NCI-H1436 (cell line): ENCODE data around the gene ASB9.
A peak's percentile ranks its signal among the peaks of the same experiment; 100 is the strongest.
"Not testable (repeated sequence)": the region's sequence is repeated elsewhere in the genome, so short reads cannot be mapped to it uniquely, and the experiment has no call there.

Experiments used
- DNase-seq: peaks from one replicate; lab custom pipeline; 2025; lab: John Stamatoyannopoulos, UW

ASB9 gene

GRCh38 chrX:15269618-15270521, at the start of gene ASB9:
Gene ASB9, minus strand, starts transcription at chrX:15270083. Its CDS starts 209 bp downstream, at chrX:15269874.
- DNase-seq, result no peak

- DNase-seq, result no peak
These were observed 49.2 kb upstream of the ASB9 start for GRCh38 chrX:15319075-15319474.

- no peak for DNase-seq
These were observed 45.6 kb upstream of the ASB9 start, which contains the start of gene ASB11 for GRCh38 chrX:15315509-15315908. Gene ASB11, minus strand, starts transcription at chrX:15315640. Its CDS starts 35 bp downstream, at chrX:15315605.

GRCh38 chrX:15314472-15314871, 44.6 kb upstream of the ASB9 start:
- no peak for DNase-seq

- no peak for DNase-seq
These were observed 41.2 kb upstream of the ASB9 start for GRCh38 chrX:15311119-15311518.

GRCh38 chrX:15310117-15310516, 40.2 kb upstream of the ASB9 start:
- DNase-seq, result peak; percentile 42

- not testable (repeated sequence) for DNase-seq
These were observed 36.0 kb upstream of the ASB9 start for GRCh38 chrX:15305899-15306298.

- no peak for DNase-seq
These were observed 32.0 kb upstream of the ASB9 start for GRCh38 chrX:15301924-15302323.

- no peak for DNase-seq
These were observed 30.3 kb upstream of the ASB9 start for GRCh38 chrX:15299941-15300851.

GRCh38 chrX:15298780-15299179, 28.9 kb upstream of the ASB9 start:
- no peak for DNase-seq

GRCh38 chrX:15298201-15298600, 28.3 kb upstream of the ASB9 start:
- DNase-seq, result no peak

GRCh38 chrX:15293451-15293850, 23.6 kb upstream of the ASB9 start:
- DNase-seq, result no peak

GRCh38 chrX:15292861-15293260, 23.0 kb upstream of the ASB9 start:
- DNase-seq, result no peak

GRCh38 chrX:15277604-15278003, 7.7 kb upstream of the ASB9 start:
- no peak for DNase-seq

- no peak for DNase-seq
These were observed 5.1 kb upstream of the ASB9 start for GRCh38 chrX:15274946-15275345.

GRCh38 chrX:15273275-15273674, 3.4 kb upstream of the ASB9 start:
- not testable (repeated sequence) for DNase-seq

GRCh38 chrX:15271757-15272156, 1.9 kb upstream of the ASB9 start:
- DNase-seq, result no peak

- no peak for DNase-seq
These were observed 763 bp downstream of the ASB9 start for GRCh38 chrX:15269120-15269519.

GRCh38 chrX:15254852-15255251, 15.0 kb downstream of the ASB9 start:
- DNase-seq, result no peak

GRCh38 chrX:15245896-15246295, 24.0 kb downstream of the ASB9 start:
- DNase-seq, result no peak

GRCh38 chrX:15244421-15244820, 25.5 kb downstream of the ASB9 start:
- no peak for DNase-seq

GRCh38 chrX:15242899-15243555, 26.9 kb downstream of the ASB9 start:
- peak; percentile 43 for DNase-seq
